ENCODE results near the gene PROS1.
A peak's percentile ranks its signal among the peaks of the same experiment; 100 is the strongest.
"Not testable (repeated sequence)": the region's sequence is repeated elsewhere in the genome, so short reads cannot be mapped to it uniquely, and the experiment has no call there.

The PROS1 gene

GRCh38 chr3:93979850-93980676, 6.4 kb upstream of the PROS1 start, which contains the start of gene ARL13B:
ARL13B (plus strand) TSS chr3:93980155; CDS start chr3:93980424, 269 bp downstream.
- DNase-seq, result peak; percentile 94

DNA sequence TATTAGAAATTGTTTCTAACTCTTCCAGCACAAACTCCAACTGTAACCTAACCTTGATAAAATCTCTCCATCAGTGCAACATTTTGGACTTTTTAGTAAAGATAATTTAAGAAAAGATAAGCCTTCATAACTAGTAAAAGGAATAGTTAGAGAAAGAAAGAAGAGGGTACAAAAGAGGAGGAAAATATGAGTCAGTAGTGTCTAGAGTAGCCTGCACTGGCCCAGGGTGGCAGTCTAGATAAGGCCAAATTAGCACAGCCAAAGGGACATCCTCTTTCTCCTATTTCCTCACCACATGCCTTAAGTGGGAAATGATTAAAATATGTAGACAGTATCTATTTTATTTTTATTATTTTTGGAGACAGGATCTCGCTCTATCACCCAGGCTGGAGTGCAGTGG, 3.7 kb downstream of the PROS1 start:
- no peak for DNase-seq

DNA sequence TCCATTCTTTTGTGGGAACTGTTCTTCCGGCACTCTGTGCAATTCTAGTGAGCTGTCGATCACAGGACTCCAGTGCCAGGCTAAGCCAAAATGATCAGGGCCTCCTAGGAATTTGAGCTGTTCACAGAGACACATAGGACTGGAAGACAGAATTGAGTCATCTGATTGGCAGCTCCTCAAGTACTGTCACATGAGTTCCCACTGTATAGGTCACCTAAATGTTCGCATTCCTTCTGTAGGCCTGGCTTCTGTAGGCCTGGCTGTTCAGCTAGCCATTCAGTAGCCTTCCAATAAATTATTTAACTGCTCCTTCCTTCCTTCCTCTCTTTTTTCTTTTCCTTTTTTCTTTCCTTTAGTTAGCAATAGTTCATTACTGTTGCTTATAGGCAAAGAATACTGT, 4.3 kb downstream of the PROS1 start:
- DNase-seq, result no peak

GRCh38 chr3:93965106-93965505, 8.6 kb downstream of the PROS1 start:
- not testable (repeated sequence) for DNase-seq

DNA sequence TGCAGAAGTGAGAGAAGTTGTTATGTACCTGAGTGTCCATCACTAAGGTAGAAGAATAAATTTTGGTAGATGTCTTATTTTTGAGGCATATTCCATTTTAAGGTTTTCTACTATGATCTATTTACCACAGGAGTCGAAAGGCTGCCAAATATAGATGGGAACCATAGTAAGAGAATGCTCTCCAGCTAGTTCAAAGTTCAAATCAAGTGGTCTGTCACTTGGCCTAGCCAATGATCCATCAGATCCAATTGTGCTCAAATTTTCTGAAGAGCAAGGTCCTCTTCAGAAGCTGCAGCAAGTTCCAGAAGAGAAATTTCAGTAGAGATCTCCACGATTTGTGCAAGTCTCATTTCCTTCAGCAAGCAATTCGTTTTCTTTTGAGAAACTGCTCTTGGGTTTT, 10.9 kb downstream of the PROS1 start:
- no peak for DNase-seq

DNA sequence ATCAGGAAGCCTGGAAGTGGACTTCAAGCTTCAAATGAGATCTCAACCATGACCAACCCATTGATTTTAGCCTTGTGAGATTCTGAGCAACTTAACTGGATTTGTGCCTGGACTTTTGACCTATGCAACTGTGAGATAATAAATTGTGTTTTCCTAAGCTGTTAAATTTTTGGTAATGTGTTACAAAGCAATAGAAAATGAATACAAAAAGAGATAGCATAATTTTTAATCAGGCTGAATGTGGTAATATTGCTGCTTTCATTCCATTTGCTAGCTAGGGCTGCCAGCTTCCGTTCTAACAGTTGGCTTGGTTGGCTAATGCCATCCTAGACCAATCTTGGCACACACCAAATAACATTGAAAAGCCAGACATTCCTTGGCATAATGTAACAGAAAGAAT, 12.2 kb downstream of the PROS1 start:
- no peak for DNase-seq

- no peak for DNase-seq
These were observed 12.7 kb downstream of the PROS1 start for GRCh38 chr3:93961026-93961425.

DNA sequence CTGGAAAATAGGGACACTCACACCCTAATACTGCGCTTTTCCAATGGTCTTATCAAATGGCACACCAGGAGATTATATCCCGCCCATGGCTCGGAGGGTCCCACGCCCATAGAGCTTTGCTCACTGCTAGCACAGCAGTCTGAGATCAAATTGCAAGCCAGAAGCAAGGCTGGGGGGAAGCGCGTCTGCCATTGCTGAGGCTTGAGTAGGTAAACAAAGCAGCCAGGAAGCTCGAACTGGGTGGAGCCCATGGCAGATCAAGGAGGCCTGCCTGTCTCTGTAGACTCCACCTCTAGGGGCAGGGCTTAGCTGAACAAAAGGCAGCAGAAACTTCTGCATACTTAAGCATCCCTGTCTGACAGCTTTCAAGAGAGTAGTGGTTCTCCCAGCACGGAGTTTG, 23.7 kb downstream of the PROS1 start:
- not testable (repeated sequence) for DNase-seq

DNA sequence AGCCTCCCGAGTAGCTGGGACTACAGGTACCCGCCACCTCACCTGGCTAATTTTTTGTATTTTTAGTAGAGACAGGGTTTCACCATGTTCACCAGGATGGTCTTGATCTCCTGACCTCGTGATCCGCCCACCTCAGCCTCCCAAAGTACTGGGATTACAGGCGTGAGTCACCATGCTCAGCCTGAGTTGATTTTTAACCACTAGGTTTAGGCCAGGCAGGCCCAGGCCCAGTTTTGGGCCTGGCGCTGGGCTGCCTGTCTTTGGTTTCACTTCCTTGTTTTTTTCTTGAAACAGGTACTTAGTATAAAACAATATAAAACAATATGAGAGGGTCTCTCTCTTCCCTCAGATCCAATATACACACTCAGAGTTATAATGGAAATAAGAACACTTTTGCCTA, 36.2 kb downstream of the PROS1 start:
- DNase-seq, result not testable (repeated sequence)

- DNase-seq, result no peak
These were observed 37.1 kb downstream of the PROS1 start for GRCh38 chr3:93936549-93936948.

DNA sequence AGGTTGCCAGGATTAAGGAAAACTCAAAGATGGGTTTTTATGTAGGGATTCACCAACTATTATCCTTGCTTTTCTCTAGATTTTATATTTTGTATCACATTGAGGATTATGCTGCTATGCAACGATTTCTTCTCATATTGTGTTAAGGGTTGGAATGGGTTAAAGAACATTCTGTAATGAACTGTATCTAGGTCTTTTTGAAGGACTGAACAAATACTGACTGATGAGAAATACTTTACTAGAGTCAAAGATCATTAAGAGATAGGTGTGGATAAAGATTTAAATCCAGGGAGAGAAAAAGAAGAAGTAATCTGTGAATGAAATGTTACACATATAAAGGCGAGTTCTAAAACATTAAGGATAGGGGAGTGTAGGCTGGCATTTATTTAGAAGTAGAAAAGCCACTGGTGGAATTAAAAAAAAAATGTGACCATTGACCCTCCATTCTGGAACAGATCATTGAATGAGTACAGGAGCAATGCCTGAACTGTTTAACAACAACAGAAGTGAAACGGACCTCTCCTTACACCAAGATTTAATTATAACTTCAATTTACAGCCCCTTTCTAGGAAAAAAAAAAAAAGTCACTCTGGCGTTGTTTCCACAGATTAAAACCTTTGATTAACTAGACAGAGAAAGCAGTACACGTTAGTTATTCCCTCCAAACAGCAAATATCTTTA, 39.2 kb downstream of the PROS1 start:
- no peak for DNase-seq

DNA sequence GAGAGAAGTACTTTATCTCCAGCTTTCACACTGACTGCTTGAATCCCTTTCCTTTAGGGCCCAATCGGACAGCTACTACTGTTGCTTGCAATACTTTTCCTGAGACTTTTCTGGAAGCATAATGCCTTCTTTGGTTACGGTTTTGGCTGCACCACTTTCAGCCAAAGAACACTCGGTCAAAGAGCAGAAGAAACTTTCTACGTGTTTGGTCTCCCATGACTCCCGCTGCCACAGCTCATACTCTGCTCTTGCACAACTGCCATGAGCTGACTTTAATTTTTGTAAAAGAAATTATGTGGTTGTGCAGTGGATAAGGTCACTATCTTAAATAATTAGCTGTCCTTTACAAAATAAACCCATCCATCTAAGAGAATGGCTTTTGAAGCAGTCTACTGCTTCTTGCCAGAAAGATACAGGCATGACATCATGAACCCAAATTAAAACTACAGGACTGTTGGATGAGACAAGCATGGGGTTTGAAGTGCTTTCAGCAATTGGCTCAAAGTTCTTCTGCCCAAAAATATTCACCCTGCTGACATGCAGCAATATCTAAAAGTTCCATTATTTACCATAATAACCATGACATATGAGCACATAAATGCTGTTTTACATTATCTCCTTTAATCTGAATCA, 42.0 kb downstream of the PROS1 start:
- DNase-seq, result no peak

DNA sequence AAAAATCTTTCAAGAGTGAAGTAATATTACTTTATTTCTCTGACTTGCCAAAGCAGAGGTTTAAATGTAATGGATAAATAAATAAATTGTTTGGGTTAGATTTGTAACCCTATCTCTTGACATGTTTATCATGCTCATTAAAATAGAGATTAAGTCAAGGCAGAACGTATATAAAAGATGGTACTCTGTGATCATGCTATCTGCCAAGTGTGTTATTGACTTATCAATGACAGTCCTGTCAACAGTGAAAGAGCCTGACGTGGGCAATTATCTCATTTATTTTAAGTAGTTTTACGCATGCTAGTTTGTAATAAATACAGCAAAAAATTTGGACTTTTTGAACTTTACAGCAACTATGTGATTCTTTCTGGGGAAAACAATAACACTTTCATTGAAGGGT, 43.7 kb downstream of the PROS1 start:
- DNase-seq, result no peak

DNA sequence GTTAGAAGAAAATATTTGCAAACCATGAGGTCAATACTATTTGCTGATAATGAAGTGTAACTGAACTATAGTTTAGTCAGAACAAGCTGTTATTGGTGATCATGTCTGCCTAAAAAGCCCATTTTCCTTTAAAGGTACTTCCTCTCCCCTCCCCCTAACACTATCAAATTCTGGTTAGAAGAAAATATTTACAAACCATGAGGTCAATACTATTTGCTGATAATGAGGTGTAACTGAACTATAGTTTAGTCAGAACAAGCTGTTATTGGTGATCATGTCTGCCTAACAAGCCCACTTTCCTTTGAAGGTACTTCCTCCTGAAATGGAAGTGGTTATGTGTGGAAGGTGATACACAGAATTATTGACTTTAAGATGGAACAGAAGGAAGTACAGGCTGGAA, 46.9 kb downstream of the PROS1 start:
- DNase-seq, result no peak

DNA sequence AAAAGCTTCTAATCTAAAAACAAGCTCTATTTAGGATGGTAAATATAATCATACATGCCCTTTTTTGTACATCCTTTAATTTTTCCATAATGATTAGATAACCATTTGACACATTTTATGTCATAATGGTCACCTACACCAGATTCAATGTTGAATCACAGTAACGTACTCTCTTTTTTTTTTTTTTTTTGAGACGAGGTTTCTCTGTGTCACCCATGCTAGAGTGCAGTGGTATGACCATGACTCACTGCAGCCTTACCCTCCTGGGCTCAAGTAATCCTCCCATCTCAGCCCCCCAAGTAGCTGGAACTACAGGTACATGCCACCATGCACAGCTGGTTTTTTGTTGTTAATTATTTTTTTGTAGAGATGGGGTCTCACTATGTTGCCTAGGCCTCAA, 49.2 kb downstream of the PROS1 start:
- no peak for DNase-seq

DNA sequence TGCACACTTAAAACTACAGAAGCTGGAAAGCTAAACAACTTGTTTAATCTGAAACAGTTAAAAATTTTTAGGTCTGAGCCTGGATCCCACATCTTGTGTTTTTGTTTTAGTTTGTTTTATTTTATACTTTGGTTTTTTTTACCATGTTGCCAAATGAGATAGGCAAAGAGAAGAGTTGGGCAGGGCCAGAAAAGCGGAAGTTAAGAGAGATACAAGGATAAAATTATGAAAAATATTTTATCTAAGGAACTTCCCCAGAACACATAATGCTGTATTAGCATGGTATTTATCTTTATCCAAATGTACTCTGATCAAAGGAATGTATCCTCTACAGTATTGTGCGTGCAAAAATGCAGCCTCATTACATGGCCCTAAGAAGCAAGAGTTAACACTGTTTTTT, 50.7 kb downstream of the PROS1 start:
- no peak for DNase-seq

GRCh38 chr3:93917546-93918029, 56.1 kb downstream of the PROS1 start:
- DNase-seq, result not testable (repeated sequence)

GRCh38 chr3:93913623-93914022, 60.1 kb downstream of the PROS1 start:
- not testable (repeated sequence) for DNase-seq

DNA sequence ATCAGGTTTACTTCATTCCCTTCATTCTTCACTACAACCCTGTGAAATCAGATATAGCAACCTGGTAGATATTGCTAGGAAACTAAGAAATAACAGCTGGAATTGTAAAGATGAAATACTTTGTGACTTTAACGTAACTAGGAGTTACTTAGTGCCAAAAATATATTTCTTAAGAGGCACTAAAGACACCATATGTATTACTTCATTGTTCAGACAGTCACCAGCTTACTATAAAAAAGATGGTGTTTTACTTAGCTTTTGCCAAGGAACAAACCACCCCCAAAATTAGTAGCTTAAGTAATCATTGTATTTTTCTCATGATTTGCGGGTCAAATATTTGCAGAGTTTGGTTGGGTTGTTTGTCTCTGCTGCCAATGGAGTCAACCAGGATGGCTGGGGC, 62.5 kb downstream of the PROS1 start:
- no peak for DNase-seq

DNA sequence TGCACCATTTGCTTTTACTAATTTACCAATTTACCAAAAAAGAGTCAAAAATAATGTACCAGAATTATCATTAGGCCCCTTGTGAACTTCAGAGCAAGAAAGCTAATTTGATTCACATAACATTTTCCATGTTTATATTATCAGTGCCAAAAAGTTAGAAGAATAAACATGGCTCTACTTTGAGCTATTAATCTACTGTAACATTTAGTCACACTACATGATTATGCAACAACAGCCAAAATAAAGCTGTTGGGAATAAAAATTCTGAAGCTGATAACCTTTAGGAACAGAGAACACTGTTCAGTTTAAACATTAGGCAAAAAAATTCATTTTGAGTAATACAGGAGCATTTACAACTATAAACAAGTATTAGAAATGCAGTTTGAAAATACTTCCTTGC, 63.6 kb downstream of the PROS1 start:
- DNase-seq, result no peak

- DNase-seq, result no peak
These were observed 66.6 kb downstream of the PROS1 start for GRCh38 chr3:93907132-93907531.

- DNase-seq, result no peak
These were observed 67.5 kb downstream of the PROS1 start for GRCh38 chr3:93906245-93906644.

DNA sequence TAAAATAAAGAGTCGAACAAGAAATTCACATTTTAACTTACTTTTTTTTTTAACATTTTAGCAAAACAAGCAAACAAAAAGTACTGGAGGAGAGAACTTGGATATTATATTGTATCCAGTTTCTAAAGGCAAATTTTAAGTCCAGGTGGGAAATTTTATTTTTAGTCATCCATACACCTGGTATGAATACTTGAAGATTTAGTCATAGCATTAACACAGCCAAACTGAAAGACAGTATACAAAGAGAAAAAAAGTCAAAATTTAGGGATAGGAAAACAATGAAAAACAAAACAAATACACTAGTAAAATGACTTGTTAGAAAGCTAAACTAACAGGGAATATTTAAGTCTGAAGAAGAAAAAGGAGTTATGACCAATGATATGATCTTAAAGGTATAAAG, 69.1 kb downstream of the PROS1 start:
- no peak for DNase-seq
